Fibroblast of lung (primary cell): ENCODE data around the gene B4GALT4. TPM values are rescaled to one million over a fixed set of nuclear protein-coding genes. Genes with fewer than 3 reads are reported as not detected.

Experiments
- DNase-seq, 2 donors: peaks; one replicate each; pipeline versions ENCODE4 v3.0.0 to v3.0.0-alpha.2; 2010; ENCODE audit warnings: low read depth in 2 of 2
- H2AFZ ChIP-seq: 2 replicates; pipeline ENCODE4 v1.5.1; 2012; ENCODE audit warnings: low read length, control low read depth, inconsistent platforms
- H3K27ac ChIP-seq: 2 replicates; pipeline ENCODE4 v1.5.1; 2011; ENCODE audit warnings: low read length, control low read depth; ENCODE audit not compliant: insufficient read depth
- H3K27me3 ChIP-seq: 2 replicates; pipeline ENCODE4 v1.5.1; 2011; ENCODE audit warnings: mild to moderate bottlenecking, low read length; ENCODE audit not compliant: control insufficient read depth, insufficient read depth
- H3K36me3 ChIP-seq: 2 replicates; pipeline ENCODE4 v1.5.1; 2011; ENCODE audit warnings: low read length; ENCODE audit not compliant: control insufficient read depth, insufficient read depth
- H3K4me1 ChIP-seq: 2 replicates; pipeline ENCODE4 v1.5.1; 2011; ENCODE audit warnings: low read length; ENCODE audit not compliant: control insufficient read depth, insufficient read depth; ENCODE audit errors: extremely low read depth
- H3K4me2 ChIP-seq: 2 replicates; pipeline ENCODE4 v1.5.1; 2011; ENCODE audit warnings: low read length, control low read depth; ENCODE audit not compliant: insufficient read depth; ENCODE audit errors: extremely low read depth
- H3K4me3 ChIP-seq, 4 experiments: fragments of 200-600 bp in 1 of 4; sonication (generic) in 1 of 4; replicated peaks in 1 of 4; 2 replicates each; pipeline ENCODE4 v1.5.1; 2011 to 2016; ENCODE audit warnings: low read length in 4 of 4, low read depth in 3 of 4, mild to moderate bottlenecking in 3 of 4, control low read depth in 2 of 4, inconsistent platforms in 1 of 4, mixed read lengths in 1 of 4; ENCODE audit not compliant: insufficient read depth in 1 of 4; ENCODE audit errors: control extremely low read depth in 1 of 4
- H3K79me2 ChIP-seq: 2 replicates; pipeline ENCODE4 v1.5.1; 2012; ENCODE audit warnings: mild to moderate bottlenecking, low read length, inconsistent platforms; ENCODE audit not compliant: control insufficient read depth, insufficient read depth
- H3K9ac ChIP-seq: 2 replicates; pipeline ENCODE4 v1.5.1; 2011; ENCODE audit warnings: mild to moderate bottlenecking, low read length, control low read depth; ENCODE audit not compliant: insufficient read depth
- H3K9me3 ChIP-seq: 2 replicates; pipeline ENCODE4 v1.5.1; 2012; ENCODE audit warnings: low read depth, low read length; ENCODE audit not compliant: control insufficient read depth, insufficient read depth
- H4K20me1 ChIP-seq: 2 replicates; pipeline ENCODE4 v1.5.1; 2011; ENCODE audit warnings: low read length; ENCODE audit not compliant: control insufficient read depth, insufficient read depth; ENCODE audit errors: extremely low read depth
- EZH2 ChIP-seq: IDR thresholded peaks from 2 replicates; pipeline ENCODE4 v1.5.1; 2012; ENCODE audit warnings: low read length, control low read depth, mild to moderate bottlenecking; ENCODE audit errors: missing control alignments
- polyA plus RNA-seq, 2 donors: library from polyadenylated mRNA; depleted of rRNA in 1 of 2; stranded (reverse) in 1 of 2; unstranded in 1 of 2; fragments of >200 nt; gene quantifications; 2 replicates each; pipeline ENCODE4 v1.2.1, GENCODE V29; 2011 to 2012; ENCODE audit warnings: missing spikeins in 1 of 2
- total RNA-seq: library from RNA; depleted of rRNA; stranded (reverse); fragments of >200 nt; gene quantifications from 2 replicates; pipeline ENCODE4 v1.2.1, GENCODE V29; 2014
- TF ChIP-seq, protein P1 (sequence below), 2 donors: IDR thresholded peaks in 1 of 2; conservative IDR thresholded peaks in 1 of 2; 1 replicate in 1 of 2; 2 replicates in 1 of 2; pipeline ENCODE4 v1.5.1; 2011 to 2012; ENCODE audit warnings: low read length in 2 of 2, control low read depth in 1 of 2, inconsistent platforms in 1 of 2, low read depth in 1 of 2, mild to moderate bottlenecking in 1 of 2

Gene B4GALT4
- total and polyA plus RNA-seq, 2 donors (not counting 1 experiment from before 2014, with no cell fraction given) = 19.5 to 32.4 TPM

DNA sequence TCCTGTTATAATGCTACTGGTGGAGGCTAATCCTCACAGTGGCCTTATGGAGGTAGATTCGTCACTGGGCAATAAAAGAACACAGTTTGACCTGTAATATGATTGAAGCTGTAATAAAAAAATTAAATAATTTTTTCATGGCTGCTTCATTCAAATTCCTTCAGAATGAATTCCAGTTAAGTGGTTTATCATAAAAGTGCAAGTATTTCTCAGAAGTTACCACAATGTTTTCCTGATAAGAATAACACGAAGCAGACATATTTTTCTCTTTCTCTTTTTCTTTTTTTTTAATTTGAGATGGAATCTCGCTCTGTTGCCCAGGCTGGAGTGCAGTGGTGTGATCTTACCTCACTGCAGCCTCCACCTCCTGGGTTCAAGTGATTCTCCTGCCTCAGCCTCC lies 15.6 kb downstream of the B4GALT4 start:
- Histone ChIP-seq H3K36me3 (peaks cover 10% of the 10 kb centered on the region), H3K27me3 (no peaks in the 10 kb centered on the region), H3K4me1 (no peaks in the 10 kb centered on the region), H3K4me2 (no peak overlapping the region), H3K79me2 (no peaks in the 10 kb centered on the region), H4K20me1 (no peaks in the 10 kb centered on the region), H3K9me3 (no peaks in the 10 kb centered on the region), H3K9ac (no peak overlapping the region), H3K4me3 (no peak overlapping the region), H2AFZ (no peak overlapping the region), H3K27ac (no peak overlapping the region)
- peak in 1 of 2 donors; percentile 32 for DNase-seq
- no peak for TF ChIP-seq EZH2
- TF ChIP-seq, protein P1, sequence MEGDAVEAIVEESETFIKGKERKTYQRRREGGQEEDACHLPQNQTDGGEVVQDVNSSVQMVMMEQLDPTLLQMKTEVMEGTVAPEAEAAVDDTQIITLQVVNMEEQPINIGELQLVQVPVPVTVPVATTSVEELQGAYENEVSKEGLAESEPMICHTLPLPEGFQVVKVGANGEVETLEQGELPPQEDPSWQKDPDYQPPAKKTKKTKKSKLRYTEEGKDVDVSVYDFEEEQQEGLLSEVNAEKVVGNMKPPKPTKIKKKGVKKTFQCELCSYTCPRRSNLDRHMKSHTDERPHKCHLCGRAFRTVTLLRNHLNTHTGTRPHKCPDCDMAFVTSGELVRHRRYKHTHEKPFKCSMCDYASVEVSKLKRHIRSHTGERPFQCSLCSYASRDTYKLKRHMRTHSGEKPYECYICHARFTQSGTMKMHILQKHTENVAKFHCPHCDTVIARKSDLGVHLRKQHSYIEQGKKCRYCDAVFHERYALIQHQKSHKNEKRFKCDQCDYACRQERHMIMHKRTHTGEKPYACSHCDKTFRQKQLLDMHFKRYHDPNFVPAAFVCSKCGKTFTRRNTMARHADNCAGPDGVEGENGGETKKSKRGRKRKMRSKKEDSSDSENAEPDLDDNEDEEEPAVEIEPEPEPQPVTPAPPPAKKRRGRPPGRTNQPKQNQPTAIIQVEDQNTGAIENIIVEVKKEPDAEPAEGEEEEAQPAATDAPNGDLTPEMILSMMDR (conservative IDR thresholded peaks at IDR 0.05 in 1 of 2, IDR thresholded peaks at IDR 0.05 in 1 of 2; ENCODE audit: low read depth in 1 of 2, low read length in 2 of 2) = no peak

DNA sequence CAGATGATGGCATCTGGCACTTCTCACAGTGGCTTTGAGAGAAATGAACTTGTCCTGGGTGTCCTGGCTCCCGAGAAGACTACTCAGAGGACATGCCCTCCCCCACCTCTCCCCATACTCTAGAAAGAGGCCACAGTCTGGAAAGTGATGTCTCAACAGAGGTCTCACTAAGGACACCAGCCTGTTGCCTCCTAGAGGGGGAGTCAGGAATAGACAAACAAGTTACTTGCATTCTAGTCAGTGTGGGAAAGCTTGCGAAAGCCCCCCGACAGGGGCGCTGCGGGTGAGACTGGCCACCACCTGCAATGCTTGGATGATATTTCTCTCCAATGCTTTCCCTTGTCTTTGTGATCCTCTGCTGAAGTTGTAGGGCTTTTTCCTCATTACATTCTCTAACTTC lies 17.2 kb downstream of the B4GALT4 start:
- no peaks in the 10 kb centered on the region for H3K9me3 ChIP-seq
- H3K27me3 ChIP-seq = no peaks in the 10 kb centered on the region
- no peaks in the 10 kb centered on the region for H3K4me1 ChIP-seq
- no peak overlapping the region for H3K9ac ChIP-seq
- no peak overlapping the region for H2AFZ ChIP-seq
- H3K36me3 ChIP-seq = peaks cover 7% of the 10 kb centered on the region
- TF ChIP-seq, protein P1 (conservative IDR thresholded peaks at IDR 0.05 in 1 of 2, IDR thresholded peaks at IDR 0.05 in 1 of 2; ENCODE audit: low read depth in 1 of 2, low read length in 2 of 2) = no peak
- no peak for TF ChIP-seq EZH2
- DNase-seq = no peak
- H4K20me1 ChIP-seq = no peaks in the 10 kb centered on the region
- H3K4me2 ChIP-seq = no peak overlapping the region
- no peaks in the 10 kb centered on the region for H3K79me2 ChIP-seq
- no peak overlapping the region for H3K27ac ChIP-seq
- H3K4me3 ChIP-seq = no peak overlapping the region

DNA sequence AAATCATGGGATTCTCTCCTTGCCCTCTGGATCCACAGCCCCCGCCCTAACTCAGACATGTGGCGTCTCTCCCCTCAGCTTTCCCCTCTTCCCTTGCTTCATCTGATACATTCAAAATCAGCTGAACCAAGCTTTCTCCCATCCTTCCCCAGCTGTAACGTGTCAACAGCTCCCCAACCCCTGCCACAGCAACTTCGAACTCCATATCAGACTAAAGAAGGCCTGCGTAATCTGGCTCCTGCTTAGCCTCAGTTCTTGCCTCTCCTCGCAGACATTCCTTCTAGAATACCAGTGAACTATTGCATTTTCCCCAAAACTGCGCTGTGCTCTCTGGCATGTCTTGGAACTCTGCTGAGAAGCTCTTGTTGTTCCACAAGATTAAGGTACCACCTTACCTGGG lies 18.3 kb downstream of the B4GALT4 start:
- no peaks in the 10 kb centered on the region for H3K79me2 ChIP-seq
- no peak overlapping the region for H3K4me2 ChIP-seq
- no peak overlapping the region for H3K9ac ChIP-seq
- H3K27me3 ChIP-seq = no peaks in the 10 kb centered on the region
- no peaks in the 10 kb centered on the region for H3K9me3 ChIP-seq
- no peak for TF ChIP-seq EZH2
- TF ChIP-seq, protein P1 (conservative IDR thresholded peaks at IDR 0.05 in 1 of 2, IDR thresholded peaks at IDR 0.05 in 1 of 2; ENCODE audit: low read depth in 1 of 2, low read length in 2 of 2) = no peak
- no peak overlapping the region for H3K27ac ChIP-seq
- no peak overlapping the region for H3K4me3 ChIP-seq
- no peak for DNase-seq
- no peaks in the 10 kb centered on the region for H4K20me1 ChIP-seq
- no peaks in the 10 kb centered on the region for H3K4me1 ChIP-seq
- no peak overlapping the region for H2AFZ ChIP-seq
- H3K36me3 ChIP-seq = peaks cover 6% of the 10 kb centered on the region
